ENCODE data around the gene AHSA1. TPM values are rescaled to one million over a fixed set of nuclear protein-coding genes. Genes with fewer than 3 reads are reported as not detected.

Gene AHSA1
- polyA plus RNA-seq, 1 donor from 2014 or later: 207 TPM

- peak overlapping the region; percentile 98 for H2AFZ ChIP-seq (ENCODE audit: low read depth, low read length)
- H3F3A ChIP-seq (ENCODE audit: insufficient read depth, low read length, poor library complexity, severe bottlenecking): no peaks in the 10 kb centered on the region
- H3K9ac ChIP-seq (ENCODE audit: low read length): peak overlapping the region; percentile 82
- TF ChIP-seq MXI1 (conservative IDR thresholded peaks at IDR 0.05; ENCODE audit: poor library complexity, severe bottlenecking) (peak; percentile 45), RAD21 (conservative IDR thresholded peaks at IDR 0.05) (no peak), POLR2AphosphoS5 (IDR thresholded peaks at IDR 0.05) (no peak), REST (IDR thresholded peaks at IDR 0.05; ENCODE audit: borderline replicate concordance) (peak; percentile 14)
- peaks cover 5% of the 10 kb centered on the region for H3K36me3 ChIP-seq (ENCODE audit: insufficient read depth, low read length)
- H3K27me3 ChIP-seq (ENCODE audit: insufficient read depth, low read depth, low read length): no peaks in the 10 kb centered on the region
- peak overlapping the region; percentile 91 for H3K27ac ChIP-seq (ENCODE audit: low read length)
- H3K4me3 ChIP-seq (ENCODE audit: low read length): peak overlapping the region; percentile 70
- peak overlapping the region; percentile 99 for H3K4me2 ChIP-seq (ENCODE audit: low read length)
- H3K9me3 ChIP-seq (ENCODE audit: low read length): no peaks in the 10 kb centered on the region
- H3K79me2 ChIP-seq (replicated peaks; ENCODE audit: insufficient read depth, low read length): peaks cover 40% of the 10 kb centered on the region
- no peaks in the 10 kb centered on the region for H3K9me2 ChIP-seq (ENCODE audit: insufficient read depth, low read length)
- H4K20me1 ChIP-seq (ENCODE audit: insufficient read depth): no peaks in the 10 kb centered on the region
Measured at GRCh38 chr14:77458249-77458950, 507 bp downstream of the AHSA1 start.

GRCh38 chr14:77459072-77459723 lies 1.3 kb downstream of the AHSA1 start:
- H4K20me1 ChIP-seq (ENCODE audit: insufficient read depth): no peaks in the 10 kb centered on the region
- peaks cover 5% of the 10 kb centered on the region for H3K36me3 ChIP-seq (ENCODE audit: insufficient read depth, low read length)
- H3K27me3 ChIP-seq (ENCODE audit: insufficient read depth, low read depth, low read length): no peaks in the 10 kb centered on the region
- peak overlapping the region; percentile 99 for H3K4me2 ChIP-seq (ENCODE audit: low read length)
- peak overlapping the region; percentile 82 for H3K9ac ChIP-seq (ENCODE audit: low read length)
- no peaks in the 10 kb centered on the region for H3F3A ChIP-seq (ENCODE audit: insufficient read depth, low read length, poor library complexity, severe bottlenecking)
- H3K79me2 ChIP-seq (replicated peaks; ENCODE audit: insufficient read depth, low read length): peaks cover 40% of the 10 kb centered on the region
- H2AFZ ChIP-seq (ENCODE audit: low read depth, low read length): no peak overlapping the region
- H3K27ac ChIP-seq (ENCODE audit: low read length): no peak overlapping the region
- TF ChIP-seq RAD21 (conservative IDR thresholded peaks at IDR 0.05) (peak; percentile 71), SMC3 (conservative IDR thresholded peaks at IDR 0.05; ENCODE audit: poor library complexity) (peak; percentile 70), MXI1 (conservative IDR thresholded peaks at IDR 0.05; ENCODE audit: poor library complexity, severe bottlenecking) (no peak), POLR2AphosphoS5 (IDR thresholded peaks at IDR 0.05) (no peak), CTCF (IDR thresholded peaks at IDR 0.05; ENCODE audit: poor library complexity, severe bottlenecking) (peak; percentile 75)
- H3K9me2 ChIP-seq (ENCODE audit: insufficient read depth, low read length): no peaks in the 10 kb centered on the region
- no peaks in the 10 kb centered on the region for H3K9me3 ChIP-seq (ENCODE audit: low read length)
- H3K4me3 ChIP-seq (ENCODE audit: low read length): peak overlapping the region; percentile 70

GRCh38 chr14:77467801-77468200 lies 9.9 kb downstream of the AHSA1 start:
- no peaks in the 10 kb centered on the region for H3F3A ChIP-seq (ENCODE audit: insufficient read depth, low read length, poor library complexity, severe bottlenecking)
- no peaks in the 10 kb centered on the region for H3K27me3 ChIP-seq (ENCODE audit: insufficient read depth, low read depth, low read length)
- TF ChIP-seq EP300 (conservative IDR thresholded peaks at IDR 0.05; ENCODE audit: poor library complexity, severe bottlenecking) (no peak), REST (IDR thresholded peaks at IDR 0.05; ENCODE audit: borderline replicate concordance) (no peak), RAD21 (conservative IDR thresholded peaks at IDR 0.05) (no peak), CTCF (IDR thresholded peaks at IDR 0.05; ENCODE audit: poor library complexity, severe bottlenecking) (no peak), EZH2 (IDR thresholded peaks at IDR 0.05; ENCODE audit: borderline replicate concordance, insufficient read depth, low read length, poor library complexity, severe bottlenecking) (no peak), MXI1 (conservative IDR thresholded peaks at IDR 0.05; ENCODE audit: poor library complexity, severe bottlenecking) (no peak)

More at GRCh38 chr14:77467801-77468200, 9.9 kb downstream of the AHSA1 start:
- H3K79me2 ChIP-seq (replicated peaks; ENCODE audit: insufficient read depth, low read length): no peaks in the 10 kb centered on the region
- no peak overlapping the region for H2AFZ ChIP-seq (ENCODE audit: low read depth, low read length)
- no peaks in the 10 kb centered on the region for H3K9me3 ChIP-seq (ENCODE audit: low read length)
- H3K4me2 ChIP-seq (ENCODE audit: low read length): no peak overlapping the region
- peaks cover 3% of the 10 kb centered on the region for H3K36me3 ChIP-seq (ENCODE audit: insufficient read depth, low read length)
- H3K27ac ChIP-seq (ENCODE audit: low read length): no peak overlapping the region
- no peak overlapping the region for H3K4me3 ChIP-seq (ENCODE audit: low read length)
- no peaks in the 10 kb centered on the region for H3K9me2 ChIP-seq (ENCODE audit: insufficient read depth, low read length)
- H4K20me1 ChIP-seq (ENCODE audit: insufficient read depth): no peaks in the 10 kb centered on the region
- H3K9ac ChIP-seq (ENCODE audit: low read length): no peak overlapping the region
